Stimulated activated effector memory CD8-positive, alpha-beta T cell treated with anti-CD3 and anti-CD28 coated beads, Interleukin-12 subunit alpha, Interleukin-12 subunit beta, amount 100 ng/mL, for 72 hours (primary cell): ENCODE results near the gene RREB1.
A peak's percentile ranks its signal among the peaks of the same experiment; 100 is the strongest.

ENCODE experiments used
- ATAC-seq: fragments of 150-1000 bp; cut with Tn5 transposase; 2 replicates; pipeline ENCODE4 v1.10.0; 2021
- DNase-seq, 2 donors: peaks; one replicate each; pipeline ENCODE4 v3.0.0; 2021 to 2022; ENCODE audit warnings: low spot score in 2 of 2
- H3K27ac Mint-ChIP-seq: one replicate; pipeline ENCODE4 v1.8.0; 2022; ENCODE audit warnings: mild to moderate bottlenecking, mixed read lengths
- H3K36me3 Mint-ChIP-seq: one replicate; pipeline ENCODE4 v1.8.0; 2022; ENCODE audit warnings: mild to moderate bottlenecking, mixed read lengths
- H3K4me1 Mint-ChIP-seq: one replicate; pipeline ENCODE4 v1.8.0; 2022; ENCODE audit warnings: mixed read lengths
- H3K4me3 Mint-ChIP-seq: one replicate; pipeline ENCODE4 v1.8.0; 2022; ENCODE audit warnings: mild to moderate bottlenecking, mixed read lengths
- H3K9me3 Mint-ChIP-seq: one replicate; pipeline ENCODE4 v1.8.0; 2022; ENCODE audit warnings: mixed read lengths

The RREB1 gene

GRCh38 chr6:7283676-7284075, 175.9 kb downstream of the RREB1 start:
- no peak for ATAC-seq
- peak in 1 of 2 donors; percentile 36 for DNase-seq
- H3K4me3 Mint-ChIP-seq = no peak overlapping the region
- no peaks in the 10 kb centered on the region for H3K9me3 Mint-ChIP-seq
- peaks cover 18% of the 10 kb centered on the region for H3K4me1 Mint-ChIP-seq
- peaks cover 44% of the 10 kb centered on the region for H3K36me3 Mint-ChIP-seq
- H3K27ac Mint-ChIP-seq = no peak overlapping the region

- Mint-ChIP-seq H3K9me3 (no peaks in the 10 kb centered on the region), H3K4me1 (peaks cover 18% of the 10 kb centered on the region), H3K27ac (peak overlapping the region; percentile 48), H3K4me3 (no peak overlapping the region), H3K36me3 (peaks cover 61% of the 10 kb centered on the region)
- DNase-seq (no peak), ATAC-seq (no peak)
These were observed 177.7 kb downstream of the RREB1 start for GRCh38 chr6:7285416-7285815.

GRCh38 chr6:7290079-7290478, 182.3 kb downstream of the RREB1 start:
- no peak for DNase-seq
- H3K36me3 Mint-ChIP-seq = peaks cover 100% of the 10 kb centered on the region
- no peaks in the 10 kb centered on the region for H3K9me3 Mint-ChIP-seq
- H3K4me1 Mint-ChIP-seq = no peaks in the 10 kb centered on the region
- peak overlapping the region; percentile 20 for H3K27ac Mint-ChIP-seq
- no peak overlapping the region for H3K4me3 Mint-ChIP-seq
- no peak for ATAC-seq

GRCh38 chr6:7292596-7293255, 185.0 kb downstream of the RREB1 start:
- ATAC-seq (no peak), DNase-seq (no peak)
- Mint-ChIP-seq H3K27ac (peak overlapping the region; percentile 56), H3K9me3 (no peaks in the 10 kb centered on the region), H3K4me1 (no peaks in the 10 kb centered on the region), H3K4me3 (no peak overlapping the region), H3K36me3 (peaks cover 100% of the 10 kb centered on the region)

GRCh38 chr6:7295916-7296315, 188.2 kb downstream of the RREB1 start:
- H3K9me3 Mint-ChIP-seq = no peaks in the 10 kb centered on the region
- DNase-seq (no peak), ATAC-seq (no peak)
- no peak overlapping the region for H3K27ac Mint-ChIP-seq
- no peak overlapping the region for H3K4me3 Mint-ChIP-seq
- H3K36me3 Mint-ChIP-seq = peaks cover 100% of the 10 kb centered on the region
- H3K4me1 Mint-ChIP-seq = peaks cover 3% of the 10 kb centered on the region

GRCh38 chr6:7296602-7297001, 188.8 kb downstream of the RREB1 start:
- Mint-ChIP-seq H3K27ac (no peak overlapping the region), H3K36me3 (peaks cover 100% of the 10 kb centered on the region), H3K9me3 (no peaks in the 10 kb centered on the region), H3K4me1 (peaks cover 10% of the 10 kb centered on the region), H3K4me3 (no peak overlapping the region)
- no peak for DNase-seq
- no peak for ATAC-seq

GRCh38 chr6:7298113-7298512, 190.4 kb downstream of the RREB1 start:
- no peak for ATAC-seq
- peak overlapping the region; percentile 46 for H3K27ac Mint-ChIP-seq
- peaks cover 14% of the 10 kb centered on the region for H3K4me1 Mint-ChIP-seq

GRCh38 chr6:7300926-7301325, 193.2 kb downstream of the RREB1 start:
- no peak overlapping the region for H3K4me3 Mint-ChIP-seq
- H3K36me3 Mint-ChIP-seq = peaks cover 100% of the 10 kb centered on the region
- ATAC-seq (no peak), DNase-seq (no peak)
- H3K4me1 Mint-ChIP-seq = peaks cover 26% of the 10 kb centered on the region
- H3K27ac Mint-ChIP-seq = no peak overlapping the region
- no peaks in the 10 kb centered on the region for H3K9me3 Mint-ChIP-seq

More at GRCh38 chr6:7298113-7298512, 190.4 kb downstream of the RREB1 start:
- Mint-ChIP-seq H3K36me3 (peaks cover 100% of the 10 kb centered on the region), H3K9me3 (no peaks in the 10 kb centered on the region), H3K4me3 (no peak overlapping the region)
- DNase-seq = no peak
